Stimulated activated CD4-positive, alpha-beta T cell treated with anti-CD3 and anti-CD28 coated beads, Interleukin-2, amount 100 ng/mL, for 4 hours (primary cell): ENCODE data around the gene TTLL7.
"Not testable (repeated sequence)": the region's sequence is repeated elsewhere in the genome, so short reads cannot be mapped to it uniquely, and the experiment has no call there.

Experiments used
- DNase-seq: peaks from one replicate; pipeline ENCODE4 v3.0.0-alpha.2; 2020; ENCODE audit warnings: low read depth

Gene TTLL7

GRCh38 chr1:83995649-83996048 is 3.3 kb downstream of the TTLL7 start:
- no peak for DNase-seq

- DNase-seq = no peak
Observed at GRCh38 chr1:83994111-83994510, 4.8 kb downstream of the TTLL7 start.

DNA sequence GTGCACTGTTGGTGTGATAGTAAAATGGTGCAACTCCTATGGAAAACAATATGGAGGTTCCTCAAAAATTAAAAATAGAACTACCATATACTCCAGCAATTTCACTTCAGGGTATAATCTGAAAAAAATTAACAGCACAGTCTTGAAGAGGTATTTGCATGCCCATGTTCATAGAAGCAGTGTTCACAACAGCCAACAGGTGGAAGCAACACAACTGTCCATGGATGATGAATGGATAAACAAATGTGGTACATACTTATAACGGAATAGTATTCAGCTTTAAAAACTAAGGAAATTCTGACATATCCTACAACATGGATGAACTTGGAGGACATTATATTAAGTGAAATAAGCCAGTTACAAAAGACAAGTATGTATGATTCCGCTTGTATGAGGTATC is 8.2 kb downstream of the TTLL7 start:
- no peak for DNase-seq

DNA sequence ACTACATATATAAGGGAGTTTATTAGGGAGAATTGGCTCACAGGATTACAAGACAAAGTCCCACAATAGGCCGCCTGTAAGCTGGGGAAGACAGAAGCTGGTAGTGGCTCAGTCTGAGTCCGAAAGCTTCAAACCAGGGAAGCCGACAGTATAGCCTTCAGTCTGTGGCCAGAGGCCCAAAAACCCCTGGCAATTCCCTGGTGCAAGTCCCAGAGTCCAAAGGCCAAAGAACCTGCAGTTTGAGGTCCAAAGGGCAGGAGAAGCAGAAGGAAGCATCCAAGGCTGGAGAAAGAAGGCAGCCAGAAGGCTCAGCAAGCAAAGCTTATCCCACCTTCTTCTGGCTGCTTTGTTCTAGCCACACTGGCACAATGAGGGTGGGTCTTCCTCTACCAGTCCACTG is 13.9 kb downstream of the TTLL7 start:
- DNase-seq = no peak

DNA sequence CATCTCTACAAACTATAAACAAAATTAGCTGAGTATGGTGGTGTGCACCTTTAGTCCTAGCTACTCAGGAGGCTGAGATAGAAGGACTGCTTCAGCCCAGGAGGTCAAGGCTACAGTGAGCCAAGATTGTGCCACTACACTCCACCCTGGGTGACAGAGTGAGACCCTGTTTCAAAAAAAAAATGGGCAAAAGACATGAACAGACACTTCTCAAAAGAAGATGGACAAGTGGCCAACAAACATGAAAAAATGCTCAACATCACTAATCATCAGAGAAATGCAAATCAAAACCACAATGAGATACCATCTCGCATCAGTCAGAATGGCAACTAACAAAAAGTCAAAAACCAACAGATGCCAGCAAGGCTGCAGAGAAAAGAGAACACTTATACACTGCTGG is 15.0 kb downstream of the TTLL7 start:
- not testable (repeated sequence) for DNase-seq

DNA sequence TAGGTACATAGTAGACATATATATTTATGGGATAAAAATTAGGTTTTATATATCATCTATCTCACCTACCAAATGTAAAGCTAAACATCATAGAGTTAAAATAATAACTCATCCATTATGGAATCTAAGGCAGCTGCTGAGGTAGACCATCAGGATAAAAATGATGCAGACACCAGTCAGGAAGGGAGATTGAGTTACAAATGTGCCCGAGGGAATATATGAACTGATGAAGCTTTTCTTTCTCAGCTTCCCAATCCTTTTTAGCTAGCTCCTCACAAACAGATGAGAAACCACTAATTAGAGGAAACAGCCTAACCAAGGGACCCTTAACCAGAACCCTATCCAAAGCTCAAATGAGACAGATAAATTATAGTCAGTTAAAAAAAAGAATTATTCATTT is 20.9 kb downstream of the TTLL7 start:
- no peak for DNase-seq

DNA sequence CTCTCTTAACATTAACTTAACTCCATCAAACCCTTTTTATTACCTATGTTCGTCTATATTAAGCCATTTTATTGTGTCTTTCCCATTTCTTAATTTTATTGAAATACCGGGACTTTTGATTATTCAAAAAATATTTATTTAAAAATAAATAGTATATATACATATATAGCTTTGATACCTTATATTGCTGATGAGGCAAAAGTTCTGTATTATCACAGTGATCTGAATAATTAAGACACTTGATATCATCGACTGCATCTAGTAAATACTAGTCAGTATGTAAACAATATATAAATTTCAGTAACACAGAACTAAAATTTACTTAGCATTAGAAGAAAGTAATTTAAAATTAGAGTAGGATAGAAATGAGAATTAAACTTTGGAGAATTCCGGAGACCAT is 22.0 kb downstream of the TTLL7 start:
- DNase-seq = no peak

DNA sequence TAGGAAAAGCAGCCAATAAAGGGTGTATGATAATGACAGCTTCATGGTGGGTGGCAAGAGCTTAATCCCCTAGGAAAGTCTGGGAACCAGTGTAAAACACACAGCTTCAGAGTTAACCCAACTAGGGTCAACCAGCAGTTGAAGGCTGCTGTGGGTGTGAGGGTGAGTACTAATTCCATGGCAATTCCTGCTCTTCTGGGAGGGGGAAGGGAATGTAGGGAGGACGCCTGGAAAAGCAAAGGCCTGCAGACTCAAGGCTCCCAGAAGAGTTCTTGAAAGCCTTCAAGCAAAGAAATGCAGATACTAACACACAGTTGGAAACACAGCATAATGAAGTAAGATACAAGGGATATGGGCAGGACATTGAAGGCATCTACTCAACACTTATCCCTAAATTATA is 28.1 kb downstream of the TTLL7 start:
- DNase-seq = no peak

GRCh38 chr1:83970114-83970513 is 28.8 kb downstream of the TTLL7 start:
- no peak for DNase-seq

DNA sequence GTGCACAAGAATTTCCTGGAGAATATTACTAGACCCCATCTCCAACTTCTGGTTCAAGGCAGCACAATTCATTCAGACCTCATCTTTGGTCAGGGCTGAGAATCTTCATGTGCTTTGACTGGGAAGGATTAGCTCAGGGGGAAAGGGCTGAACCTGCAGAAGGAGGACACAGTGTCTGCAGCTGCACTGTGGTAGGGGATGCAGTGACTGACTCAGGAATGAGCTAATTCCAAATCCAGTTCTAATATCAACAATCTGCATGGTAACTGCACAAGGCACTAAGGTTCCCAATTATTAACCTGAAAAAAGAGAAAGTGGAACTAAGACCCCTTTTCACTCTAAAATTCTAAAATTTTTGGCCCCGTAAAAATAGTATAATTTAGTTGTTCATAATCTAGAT is 31.6 kb downstream of the TTLL7 start:
- no peak for DNase-seq

DNA sequence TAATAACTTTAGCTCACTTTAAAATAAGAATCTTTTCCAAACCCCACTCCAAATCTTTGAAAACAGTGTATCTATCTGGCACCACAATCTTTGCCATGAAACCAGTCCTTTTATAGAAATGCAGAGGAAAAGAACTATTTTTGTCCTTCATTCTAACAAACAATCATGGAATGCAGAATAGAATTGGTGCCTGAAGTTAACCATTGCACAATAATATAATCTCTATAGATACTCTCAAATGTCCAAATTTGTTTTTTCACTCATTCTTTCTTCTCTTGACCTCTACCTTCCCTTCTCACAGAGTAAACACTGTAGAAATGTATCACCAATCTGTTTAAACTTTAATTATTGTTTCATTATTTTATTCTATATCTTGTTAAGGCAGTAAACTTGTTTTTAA is 34.8 kb downstream of the TTLL7 start:
- DNase-seq = no peak

GRCh38 chr1:83961571-83962295 is 37.2 kb downstream of the TTLL7 start:
- no peak for DNase-seq

DNA sequence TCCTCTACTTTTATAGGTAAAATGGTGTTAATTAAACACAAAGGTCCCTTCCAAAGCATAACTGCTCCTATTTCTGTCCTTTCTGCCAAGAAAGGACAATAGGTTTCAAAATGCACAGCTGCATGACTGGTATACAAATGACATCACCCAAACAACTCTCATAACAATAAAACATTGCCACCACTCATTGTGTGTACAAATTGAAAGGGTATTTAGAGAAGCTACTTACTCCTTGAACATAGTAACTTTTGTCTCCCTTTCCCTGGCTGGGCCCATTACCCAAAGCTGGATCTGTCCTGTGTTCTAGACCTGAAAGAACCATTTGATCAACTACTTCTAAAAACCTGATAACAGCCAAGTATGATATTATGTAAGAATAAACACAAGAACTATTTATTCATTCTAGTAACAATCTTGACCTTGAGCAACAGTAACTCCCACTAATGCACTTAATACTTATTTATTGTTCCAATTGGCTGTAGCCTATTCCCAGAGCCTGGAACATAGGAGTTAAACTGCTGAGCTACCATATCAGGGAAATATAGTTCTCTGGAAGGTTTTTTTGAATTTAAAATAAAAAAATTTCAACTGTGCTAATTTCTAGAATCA is 38.2 kb downstream of the TTLL7 start:
- no peak for DNase-seq

DNA sequence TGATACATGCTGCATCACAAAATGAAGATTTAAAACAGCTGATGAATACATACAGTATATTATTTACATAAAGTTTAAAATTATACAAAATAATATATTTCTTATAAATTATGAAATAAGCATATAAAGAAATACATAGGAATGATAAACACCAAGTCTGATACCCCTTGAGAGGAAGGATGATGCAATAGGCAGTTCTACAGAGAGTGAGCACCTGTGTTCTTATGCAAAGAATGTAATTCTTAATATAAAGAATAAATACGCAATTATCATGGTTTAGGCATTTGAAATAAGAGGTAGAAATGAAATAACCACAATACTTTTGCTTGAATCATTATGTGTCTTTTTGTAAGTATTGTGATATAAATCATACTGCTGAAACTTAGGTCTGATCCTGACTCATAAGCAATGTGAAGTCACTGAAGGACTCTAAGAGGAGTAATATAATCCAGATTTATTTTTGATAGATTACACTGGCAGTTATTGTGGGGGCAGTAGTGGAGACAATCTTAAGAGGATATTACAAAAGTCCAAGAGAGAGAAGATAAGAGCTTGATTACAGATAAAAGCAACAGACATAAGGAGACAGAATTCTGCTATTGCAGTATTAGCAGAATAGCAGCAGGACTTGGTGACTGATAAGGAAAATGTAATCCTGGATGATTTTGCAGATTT is 39.0 kb downstream of the TTLL7 start:
- no peak for DNase-seq

DNA sequence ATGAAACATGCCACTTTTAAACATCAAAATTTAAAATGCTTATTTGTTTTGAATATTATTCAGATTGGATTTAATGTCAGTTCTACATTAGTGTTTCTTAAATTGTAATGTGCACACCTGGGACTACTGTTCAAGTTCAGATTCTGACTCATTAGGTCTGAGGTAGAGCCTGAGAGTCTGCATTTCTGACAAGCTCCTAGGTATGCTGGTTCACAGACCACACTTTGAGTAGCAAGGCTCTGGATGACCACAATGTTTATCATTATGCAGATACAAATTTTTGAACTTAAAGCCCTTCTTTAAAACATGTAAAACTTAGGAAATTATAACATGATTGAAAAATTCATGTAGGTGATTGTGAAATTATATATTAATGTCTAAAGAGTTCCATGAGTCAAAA is 40.2 kb downstream of the TTLL7 start:
- no peak for DNase-seq

- no peak for DNase-seq
Observed at GRCh38 chr1:83954166-83954823, 44.6 kb downstream of the TTLL7 start.

DNA sequence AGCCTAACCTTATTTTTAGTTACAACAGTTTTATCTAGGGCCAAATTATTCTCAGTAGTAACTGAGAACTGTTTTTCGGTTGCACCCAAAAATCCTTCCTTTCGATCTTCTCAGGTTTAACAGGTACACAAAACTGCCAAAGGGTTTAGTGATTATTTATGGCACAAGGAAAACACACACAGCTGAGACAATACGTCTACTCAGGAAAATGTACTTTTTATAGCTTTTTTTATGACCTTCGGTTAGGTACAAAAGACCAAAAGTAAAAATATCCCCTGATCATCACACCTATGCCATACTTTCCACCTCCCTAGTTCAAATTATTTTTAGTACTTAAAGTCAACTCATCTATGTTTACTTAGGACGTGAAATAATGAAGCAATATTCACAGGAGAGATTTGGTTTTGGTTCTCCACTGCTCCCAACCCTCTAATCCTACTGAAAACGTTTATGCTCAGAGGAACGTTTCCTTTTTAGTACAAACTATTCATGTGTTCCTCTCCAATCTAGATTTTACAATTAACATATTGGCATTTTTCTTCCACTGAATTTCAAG is 48.7 kb downstream of the TTLL7 start:
- no peak for DNase-seq

- no peak for DNase-seq
Observed at GRCh38 chr1:83942914-83943313, 56.0 kb downstream of the TTLL7 start.

GRCh38 chr1:83934550-83934949 is 64.4 kb downstream of the TTLL7 start:
- DNase-seq = no peak

GRCh38 chr1:83932693-83933092 is 66.2 kb downstream of the TTLL7 start:
- no peak for DNase-seq

GRCh38 chr1:83932281-83932680 is 66.7 kb downstream of the TTLL7 start:
- DNase-seq = no peak

DNA sequence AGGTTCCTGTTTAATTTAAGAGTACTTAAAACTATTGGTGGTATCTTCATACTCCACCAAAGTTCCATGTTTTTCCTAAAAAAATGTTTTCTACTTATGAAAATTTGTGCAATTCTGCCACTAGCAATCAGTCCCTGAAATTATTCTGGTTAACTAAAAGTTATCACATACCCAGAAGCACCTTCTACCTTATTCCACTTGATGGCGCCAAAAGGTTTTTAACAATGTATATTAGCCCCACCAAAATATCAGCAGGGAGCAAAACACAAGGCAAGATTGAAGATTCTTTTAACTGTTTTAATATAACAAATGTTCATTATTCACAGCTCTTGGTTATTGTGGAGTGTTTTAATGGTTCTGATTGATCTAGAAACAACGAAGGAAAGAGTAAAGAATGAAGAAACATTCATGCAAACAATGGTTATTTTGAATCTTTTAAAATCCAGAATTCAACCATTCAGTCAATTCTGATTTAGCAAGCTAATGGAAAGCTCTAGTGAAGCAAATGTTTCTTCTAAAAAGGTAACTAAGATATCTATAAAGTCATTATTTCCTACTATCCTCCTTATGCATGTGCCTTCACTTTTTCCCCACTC is 67.2 kb downstream of the TTLL7 start:
- peak; percentile 4 for DNase-seq
